OCI-LY7 (cell line): ENCODE results near the gene CD69.

Source experiments
- EZH2phosphoT487 ChIP-seq: fragments of 200-600 bp; sonication (generic); IDR thresholded peaks from 2 replicates; pipeline ENCODE4 v1.6.1; 2018; ENCODE audit warnings: low read depth, borderline replicate concordance, mild to moderate bottlenecking, mixed run types, antibody characterized with exemption, low read length, moderate library complexity, mixed read lengths
- TF ChIP-seq, protein P1 (sequence below): fragments of 200-600 bp; sonication (generic); conservative IDR thresholded peaks from 2 replicates; pipeline ENCODE4 v1.5.1; 2014; ENCODE audit warnings: mild to moderate bottlenecking, antibody characterized with exemption, low read length, moderate library complexity, mixed read lengths

DNA sequence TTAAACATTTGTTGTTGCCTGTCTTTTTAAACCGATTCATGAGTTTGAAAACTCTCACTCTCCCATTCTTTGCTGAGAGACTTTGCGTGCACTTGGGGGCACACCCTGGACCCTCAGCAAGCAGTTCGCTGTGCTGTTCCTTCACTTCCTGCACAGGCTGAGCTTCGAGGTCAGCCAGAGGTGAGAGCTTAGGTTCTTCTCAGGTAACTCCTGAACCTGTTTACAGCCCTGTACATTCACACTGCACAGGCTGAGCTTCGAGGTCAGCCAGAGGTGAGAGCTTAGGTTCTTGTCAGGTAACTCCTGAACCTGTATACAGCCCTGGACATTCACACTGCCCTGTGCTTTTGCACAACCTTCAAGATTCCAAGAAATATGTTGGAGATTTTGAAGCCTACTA is 18.0 kb downstream of the CD69 start:
- TF ChIP-seq, protein P1, sequence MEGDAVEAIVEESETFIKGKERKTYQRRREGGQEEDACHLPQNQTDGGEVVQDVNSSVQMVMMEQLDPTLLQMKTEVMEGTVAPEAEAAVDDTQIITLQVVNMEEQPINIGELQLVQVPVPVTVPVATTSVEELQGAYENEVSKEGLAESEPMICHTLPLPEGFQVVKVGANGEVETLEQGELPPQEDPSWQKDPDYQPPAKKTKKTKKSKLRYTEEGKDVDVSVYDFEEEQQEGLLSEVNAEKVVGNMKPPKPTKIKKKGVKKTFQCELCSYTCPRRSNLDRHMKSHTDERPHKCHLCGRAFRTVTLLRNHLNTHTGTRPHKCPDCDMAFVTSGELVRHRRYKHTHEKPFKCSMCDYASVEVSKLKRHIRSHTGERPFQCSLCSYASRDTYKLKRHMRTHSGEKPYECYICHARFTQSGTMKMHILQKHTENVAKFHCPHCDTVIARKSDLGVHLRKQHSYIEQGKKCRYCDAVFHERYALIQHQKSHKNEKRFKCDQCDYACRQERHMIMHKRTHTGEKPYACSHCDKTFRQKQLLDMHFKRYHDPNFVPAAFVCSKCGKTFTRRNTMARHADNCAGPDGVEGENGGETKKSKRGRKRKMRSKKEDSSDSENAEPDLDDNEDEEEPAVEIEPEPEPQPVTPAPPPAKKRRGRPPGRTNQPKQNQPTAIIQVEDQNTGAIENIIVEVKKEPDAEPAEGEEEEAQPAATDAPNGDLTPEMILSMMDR = no peak
- no peak for TF ChIP-seq EZH2phosphoT487
